H1 (cell line): Measurements from ENCODE around the gene FASTK. TPM values are rescaled to one million over a fixed set of nuclear protein-coding genes. Genes with fewer than 3 reads are reported as not detected.
A peak's percentile ranks its signal among the peaks of the same experiment; 100 is the strongest.

ENCODE experiments used
- ASH2L ChIP-seq: fragments of 200-600, 300-600 bp; sonication (generic); IDR thresholded peaks from one replicate; pipeline ENCODE4 v1.7.1; 2017; ENCODE audit warnings: low read length
- CBX5 ChIP-seq: fragments of 300-800, 300-1000 bp; sonication (generic); IDR thresholded peaks from 2 replicates; pipeline ENCODE4 v1.7.1; 2016; ENCODE audit warnings: antibody characterized with exemption, low read length, low read depth
- KDM5A ChIP-seq: fragments of 200-600 bp; IDR thresholded peaks from 2 replicates; pipeline ENCODE4 v1.7.1; 2012; ENCODE audit warnings: mild to moderate bottlenecking, low read length, inconsistent platforms, mixed read lengths
- MAX ChIP-seq: IDR thresholded peaks from 2 replicates; pipeline ENCODE4 v1.6.1; 2012; ENCODE audit warnings: inconsistent platforms
- RNF2 ChIP-seq: fragments of 200-900, 300-1000 bp; sonication (generic); IDR thresholded peaks from 2 replicates; pipeline ENCODE4 v1.7.1; 2016; ENCODE audit warnings: borderline replicate concordance, low read depth, mild to moderate bottlenecking, antibody characterized with exemption, low read length; ENCODE audit not compliant: poor library complexity, severe bottlenecking; ENCODE audit errors: missing control alignments
- TAF1 ChIP-seq: IDR thresholded peaks from 2 replicates; pipeline ENCODE4 v1.6.1; 2011; ENCODE audit warnings: mild to moderate bottlenecking, low read depth, low read length
- polyA plus RNA-seq, 7 experiments: library from polyadenylated mRNA; depleted of rRNA in 3 of 7; stranded (reverse) in 5 of 7; unstranded in 2 of 7; fragments of >200 nt in 5 of 7; fragments of 200-250 nt in 2 of 7; gene quantifications; 1 replicate in 5 of 7; 2 replicates in 1 of 7; 4 replicates in 1 of 7; pipeline versions ENCODE4 v1.2.1 to v1.2.3, GENCODE V29; 2011 to 2013; ENCODE audit warnings: missing spikeins in 2 of 7, mixed read lengths in 2 of 7
- total RNA-seq: library from RNA; stranded (reverse); fragmentation: NEBNext Ultra II Directional; extraction: Animal tissue kit (Norgen Biotek cat#: 25700); gene quantifications from 2 replicates; pipeline ENCODE4 v1.2.1, GENCODE V29; 2021

Gene FASTK
- total and polyA plus RNA-seq, 2 of the 8 experiments (the other 6 are each of a cell fraction or from before 2014, with no cell fraction given), result 39.4 to 84.0 TPM

DNA sequence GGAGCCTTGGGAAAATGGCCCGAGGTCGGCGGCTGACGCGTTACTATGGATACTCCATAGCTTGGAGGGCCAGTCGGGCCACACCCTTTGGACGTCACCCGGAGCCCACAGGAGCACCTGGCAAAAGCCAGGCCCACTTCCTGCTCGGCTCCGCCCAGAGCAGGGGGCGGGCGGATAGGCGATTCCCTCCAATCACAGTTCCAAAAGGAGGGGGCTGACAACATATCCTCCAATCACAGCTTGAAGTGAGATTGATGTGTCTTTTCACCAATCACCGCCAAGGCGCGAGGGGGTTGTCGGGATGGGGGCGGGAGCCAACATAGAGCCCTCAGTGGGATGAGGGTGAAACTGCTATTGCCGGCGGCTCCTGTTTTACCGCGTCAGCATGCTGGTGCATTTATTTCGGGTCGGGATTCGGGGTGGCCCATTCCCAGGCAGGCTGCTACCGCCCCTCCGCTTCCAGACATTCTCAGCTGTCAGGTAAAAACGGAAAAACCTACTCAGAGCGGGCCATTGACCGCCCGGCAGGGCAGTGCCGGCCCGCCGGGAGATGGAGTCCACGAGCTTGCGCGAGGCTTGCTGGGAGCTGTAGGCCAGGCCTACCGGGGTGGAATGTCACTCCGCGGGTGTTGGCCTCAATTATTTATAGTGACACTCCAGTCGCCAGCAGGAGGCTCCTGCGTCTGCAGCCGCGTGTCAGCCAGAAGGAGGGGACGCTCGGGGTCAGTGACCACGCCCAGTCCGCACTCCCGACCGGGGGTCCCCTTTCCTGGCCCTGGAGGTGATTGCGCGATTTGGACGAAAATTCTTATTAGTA, 52.3 kb downstream of the FASTK start, which contains the start of gene ABCB8 (continued):
- TF ChIP-seq KDM5A (peak; percentile 67; the same call in 1 of the 2 replicates), TAF1 (no peak; the same call in 1 of the 2 replicates), RNF2 (no peak), MAX (peak; percentile 83), ASH2L (peak; percentile 32), CBX5 (no peak)
